VCaP (cell line): ENCODE measurements around the gene C1orf94.
"Not testable (repeated sequence)": the region's sequence is repeated elsewhere in the genome, so short reads cannot be mapped to it uniquely, and the experiment has no call there.

ENCODE experiments used
- H3K27ac ChIP-seq: fragments of 450-650 bp; 2 replicates; pipeline ENCODE4 v1.5.1; 2017
- TF ChIP-seq, protein P1 (sequence below): fragments of 450-650 bp; conservative IDR thresholded peaks from 2 replicates; pipeline ENCODE4 v1.5.1; 2017; ENCODE audit warnings: mild to moderate bottlenecking, moderate library complexity

The C1orf94 gene

DNA sequence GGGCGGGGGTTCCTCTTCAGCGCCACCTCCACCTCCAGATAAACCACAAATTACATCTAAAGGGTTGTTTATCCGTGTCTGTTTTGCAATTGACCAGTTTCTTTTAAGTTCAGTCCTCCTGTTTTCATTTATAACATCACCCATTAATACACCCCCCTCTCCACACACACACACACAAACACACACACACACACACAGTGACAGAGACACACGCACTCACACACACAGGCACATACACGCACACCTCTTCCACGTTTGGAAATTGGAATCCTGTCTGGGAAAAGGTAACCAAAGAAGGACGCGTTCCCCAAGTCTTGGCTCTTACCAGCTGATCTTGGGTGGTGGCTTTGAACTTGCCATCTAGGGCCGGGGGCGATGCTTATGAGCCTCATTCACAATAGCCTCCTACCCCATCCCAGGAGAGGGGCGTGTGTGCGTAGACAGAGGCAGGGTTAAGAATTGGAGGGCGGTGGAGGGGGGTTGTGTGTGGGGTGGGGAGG is 11.2 kb upstream of the C1orf94 start:
- TF ChIP-seq, protein P1, sequence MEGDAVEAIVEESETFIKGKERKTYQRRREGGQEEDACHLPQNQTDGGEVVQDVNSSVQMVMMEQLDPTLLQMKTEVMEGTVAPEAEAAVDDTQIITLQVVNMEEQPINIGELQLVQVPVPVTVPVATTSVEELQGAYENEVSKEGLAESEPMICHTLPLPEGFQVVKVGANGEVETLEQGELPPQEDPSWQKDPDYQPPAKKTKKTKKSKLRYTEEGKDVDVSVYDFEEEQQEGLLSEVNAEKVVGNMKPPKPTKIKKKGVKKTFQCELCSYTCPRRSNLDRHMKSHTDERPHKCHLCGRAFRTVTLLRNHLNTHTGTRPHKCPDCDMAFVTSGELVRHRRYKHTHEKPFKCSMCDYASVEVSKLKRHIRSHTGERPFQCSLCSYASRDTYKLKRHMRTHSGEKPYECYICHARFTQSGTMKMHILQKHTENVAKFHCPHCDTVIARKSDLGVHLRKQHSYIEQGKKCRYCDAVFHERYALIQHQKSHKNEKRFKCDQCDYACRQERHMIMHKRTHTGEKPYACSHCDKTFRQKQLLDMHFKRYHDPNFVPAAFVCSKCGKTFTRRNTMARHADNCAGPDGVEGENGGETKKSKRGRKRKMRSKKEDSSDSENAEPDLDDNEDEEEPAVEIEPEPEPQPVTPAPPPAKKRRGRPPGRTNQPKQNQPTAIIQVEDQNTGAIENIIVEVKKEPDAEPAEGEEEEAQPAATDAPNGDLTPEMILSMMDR, result no peak
- H3K27ac ChIP-seq, result peak overlapping the region; percentile 24; the same call in 1 of the 2 replicates

- H3K27ac ChIP-seq, result no peak overlapping the region
- TF ChIP-seq, protein P1, result no peak
Observed at GRCh38 chr1:34166191-34166624, 10.5 kb upstream of the C1orf94 start.

- no peak overlapping the region for H3K27ac ChIP-seq
- TF ChIP-seq, protein P1, result no peak
Observed at GRCh38 chr1:34166625-34167361, 9.9 kb upstream of the C1orf94 start.

DNA sequence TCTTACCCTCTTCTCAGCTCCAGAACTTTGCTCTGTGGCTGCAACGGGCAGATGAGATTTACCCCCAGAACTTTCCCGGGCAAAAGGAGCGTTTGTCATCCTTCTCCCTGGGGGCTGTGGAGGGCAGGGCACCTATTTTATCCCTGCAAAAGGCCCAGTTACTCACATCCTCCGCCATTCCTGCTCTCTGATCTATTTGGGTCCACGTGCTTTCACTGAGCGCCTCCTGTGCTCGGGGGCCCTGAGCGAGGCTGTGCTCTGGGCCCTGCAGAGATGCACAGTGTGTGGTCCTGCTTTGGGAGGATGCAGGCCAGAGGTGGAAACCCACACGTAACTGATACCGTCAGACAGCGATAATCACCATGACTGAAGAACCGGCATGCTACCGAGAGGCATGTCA is 9.3 kb upstream of the C1orf94 start:
- TF ChIP-seq, protein P1, result no peak
- no peak overlapping the region for H3K27ac ChIP-seq

DNA sequence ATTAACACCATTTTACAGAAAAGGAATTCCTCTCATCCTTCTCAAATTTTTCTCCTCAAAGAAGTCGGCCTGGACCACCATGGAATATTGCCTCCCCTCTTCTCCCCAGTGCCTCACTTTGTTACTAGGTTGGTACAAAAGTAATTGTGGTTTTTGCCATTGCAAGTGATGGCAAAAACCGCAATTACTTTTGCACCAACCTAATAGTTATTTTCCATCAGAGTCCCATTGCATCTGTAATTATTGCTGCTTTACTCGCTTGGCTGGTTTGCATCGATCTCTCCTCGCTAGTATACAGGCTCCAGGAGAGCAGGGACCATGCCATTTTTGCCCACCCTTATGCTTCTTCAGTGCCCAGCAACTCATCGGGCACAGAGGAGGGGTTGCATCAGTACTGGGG is 963 bp upstream of the C1orf94 start:
- TF ChIP-seq, protein P1, result no peak
- H3K27ac ChIP-seq, result no peak overlapping the region

GRCh38 chr1:34178072-34178471 is 1.4 kb downstream of the C1orf94 start:
- TF ChIP-seq, protein P1, result no peak
- H3K27ac ChIP-seq, result no peak overlapping the region

- H3K27ac ChIP-seq, result not testable (repeated sequence)
Observed at GRCh38 chr1:34183381-34183780, 6.7 kb downstream of the C1orf94 start.
